Keratinocyte (primary cell): Measurements from ENCODE around the gene COMMD7. TPM values are rescaled to one million over a fixed set of nuclear protein-coding genes. Genes with fewer than 3 reads are reported as not detected.

ENCODE experiments used
- DNase-seq: peaks from one replicate; pipeline ENCODE4 v3.0.0-alpha.2; 2011; ENCODE audit warnings: low read depth, missing footprints, low spot score
- FAIRE-seq: peaks from 2 replicates; lab custom pipeline; 2011; peaks lifted over from hg19 to GRCh38; lab: Jason Lieb, UNC
- H2AFZ ChIP-seq: 2 replicates; pipeline ENCODE4 v1.6.0; 2012; ENCODE audit warnings: low read length, control low read depth, inconsistent platforms; ENCODE audit not compliant: control insufficient read depth
- H3K27ac ChIP-seq: 2 replicates; pipeline ENCODE4 v1.5.1; 2011; ENCODE audit warnings: low read length; ENCODE audit not compliant: control insufficient read depth, insufficient read depth
- H3K27me3 ChIP-seq: 3 replicates; pipeline ENCODE4 v1.6.0; 2011; ENCODE audit warnings: low read length; ENCODE audit not compliant: control insufficient read depth, insufficient read depth; ENCODE audit errors: extremely low read depth
- H3K36me3 ChIP-seq, 2 experiments: 2 replicates in 1 of 2; 3 replicates in 1 of 2; pipeline ENCODE4 v1.5.1; 2011; ENCODE audit warnings: low read length in 2 of 2, mild to moderate bottlenecking in 1 of 2; ENCODE audit not compliant: control insufficient read depth in 2 of 2, insufficient read depth in 2 of 2; ENCODE audit errors: extremely low read depth in 1 of 2
- H3K4me1 ChIP-seq: 3 replicates; pipeline ENCODE4 v1.5.1; 2011; ENCODE audit warnings: low read length; ENCODE audit not compliant: control insufficient read depth, insufficient read depth; ENCODE audit errors: extremely low read depth
- H3K4me2 ChIP-seq: 3 replicates; pipeline ENCODE4 v1.6.0; 2011; ENCODE audit warnings: low read depth, low read length; ENCODE audit not compliant: control insufficient read depth, insufficient read depth; ENCODE audit errors: extremely low read depth
- H3K4me3 ChIP-seq, 3 experiments: fragments of 200-600 bp in 1 of 3; sonication (generic) in 1 of 3; 2 replicates in 2 of 3; 3 replicates in 1 of 3; pipeline ENCODE4 v1.5.1; 2011 to 2016; ENCODE audit warnings: low read length in 3 of 3, mild to moderate bottlenecking in 3 of 3, control low read depth in 2 of 3, inconsistent platforms in 1 of 3, low read depth in 1 of 3, mixed read lengths in 1 of 3, mixed run types in 1 of 3, moderate library complexity in 1 of 3; ENCODE audit not compliant: control insufficient read depth in 2 of 3, insufficient read depth in 2 of 3; ENCODE audit errors: extremely low read depth in 1 of 3
- H3K79me2 ChIP-seq: 2 replicates; pipeline ENCODE4 v1.6.0; 2012; ENCODE audit warnings: low read length; ENCODE audit not compliant: control insufficient read depth, insufficient read depth
- H3K9ac ChIP-seq: 3 replicates; pipeline ENCODE4 v1.6.0; 2011; ENCODE audit warnings: low read length; ENCODE audit not compliant: control insufficient read depth, insufficient read depth; ENCODE audit errors: extremely low read depth
- H3K9me1 ChIP-seq: 3 replicates; pipeline ENCODE4 v1.6.0; 2011; ENCODE audit warnings: low read length; ENCODE audit not compliant: control insufficient read depth, insufficient read depth; ENCODE audit errors: extremely low read depth
- H3K9me3 ChIP-seq: 2 replicates; pipeline ENCODE4 v1.5.1; 2012; ENCODE audit warnings: low read depth, low read length; ENCODE audit not compliant: control insufficient read depth
- H4K20me1 ChIP-seq: 3 replicates; pipeline ENCODE4 v1.6.0; 2011; ENCODE audit warnings: low read length; ENCODE audit not compliant: control insufficient read depth, insufficient read depth; ENCODE audit errors: extremely low read depth
- CTCF ChIP-seq, 3 experiments: IDR thresholded peaks in 1 of 3; conservative IDR thresholded peaks in 1 of 3; optimal IDR thresholded peaks in 1 of 3; 2 replicates in 2 of 3; 3 replicates in 1 of 3; pipeline versions ENCODE3 to v1.5.1; 2011; ENCODE audit warnings: low read length in 3 of 3, mild to moderate bottlenecking in 3 of 3, moderate library complexity in 2 of 3, control low read depth in 1 of 3, inconsistent platforms in 1 of 3; ENCODE audit not compliant: insufficient read depth in 2 of 3; ENCODE audit errors: extremely low read depth in 1 of 3
- EZH2 ChIP-seq: IDR thresholded peaks from one replicate; pipeline ENCODE4 v1.6.1; 2012; ENCODE audit warnings: inconsistent platforms, mild to moderate bottlenecking, low read length, moderate library complexity
- dilution Hi-C: fragments of 300-500 bp; cut with MboI; formaldehyde crosslinking; loops from one replicate; pipeline ENCODE4 v1.7.0; 2020; ENCODE audit warnings: low sequenced_read_pairs; ENCODE audit not compliant: extremely low pct_ligation_motif_present
- polyA plus RNA-seq, 5 experiments: library from polyadenylated mRNA; depleted of rRNA in 3 of 5; stranded (reverse) in 3 of 5; stranded (forward) in 1 of 5; unstranded in 1 of 5; fragments of >200 nt; gene quantifications; 1 replicate in 1 of 5; 2 replicates in 3 of 5; 3 replicates in 1 of 5; pipeline versions ENCODE4 v1.2.1 to v1.2.3, GENCODE V29; 2011 to 2012; ENCODE audit warnings: missing spikeins in 2 of 5, low read depth in 1 of 5, low replicate concordance in 1 of 5

Gene COMMD7
- polyA plus RNA-seq, 1 donor (not counting 4 experiments of a cell fraction or from before 2014, with no cell fraction given) = 39.9 TPM

- no peak for DNase-seq
- peak in 1 of 3 experiments; percentile 11 for TF ChIP-seq CTCF (optimal IDR thresholded peaks at IDR 0.05 in 1 of 3, IDR thresholded peaks at IDR 0.05 in 1 of 3, conservative IDR thresholded peaks at IDR 0.05 in 1 of 3; ENCODE audit: extremely low read depth in 1 of 3, insufficient read depth in 2 of 3, low read length in 3 of 3)
- TF ChIP-seq EZH2 = no peak
- peaks cover 26% of the 10 kb centered on the region for H3K4me1 ChIP-seq
- peaks cover 3% of the 10 kb centered on the region for H3K9me1 ChIP-seq
- no peak overlapping the region for H3K4me2 ChIP-seq
- H2AFZ ChIP-seq = no peak overlapping the region
- H3K79me2 ChIP-seq = no peaks in the 10 kb centered on the region
- H3K27ac ChIP-seq = no peak overlapping the region
- no peaks in the 10 kb centered on the region for H3K36me3 ChIP-seq
- H3K9me3 ChIP-seq = no peaks in the 10 kb centered on the region
- H4K20me1 ChIP-seq = no peaks in the 10 kb centered on the region
- dilution Hi-C loops = no loop called here
- FAIRE-seq = no peak
- H3K9ac ChIP-seq = no peak overlapping the region
- H3K27me3 ChIP-seq = no peaks in the 10 kb centered on the region
- no peak overlapping the region for H3K4me3 ChIP-seq
Measured at GRCh38 chr20:32779500-32780211, 36.4 kb upstream of the COMMD7 start.

- Histone ChIP-seq H2AFZ (no peak overlapping the region), H3K9me1 (peaks cover 3% of the 10 kb centered on the region), H3K36me3 (no peaks in the 10 kb centered on the region), H3K79me2 (no peaks in the 10 kb centered on the region), H3K27me3 (no peaks in the 10 kb centered on the region), H3K9me3 (no peaks in the 10 kb centered on the region), H3K9ac (peak overlapping the region; percentile 6), H3K4me2 (peak overlapping the region; percentile 36), H3K27ac (peak overlapping the region; percentile 6), H3K4me3 (no peak overlapping the region), H3K4me1 (peaks cover 26% of the 10 kb centered on the region), H4K20me1 (no peaks in the 10 kb centered on the region)
- FAIRE-seq (no peak), DNase-seq (no peak)
- dilution Hi-C loops = no loop called here
- no peak for TF ChIP-seq CTCF (optimal IDR thresholded peaks at IDR 0.05 in 1 of 3, IDR thresholded peaks at IDR 0.05 in 1 of 3, conservative IDR thresholded peaks at IDR 0.05 in 1 of 3; ENCODE audit: extremely low read depth in 1 of 3, insufficient read depth in 2 of 3, low read length in 3 of 3)
- TF ChIP-seq EZH2 = no peak
Measured at GRCh38 chr20:32777177-32777956, 34.1 kb upstream of the COMMD7 start.
